Uterus (tissue), 4 donors: Measurements from ENCODE around the gene STAP2. TPM values are rescaled to one million over a fixed set of nuclear protein-coding genes. Genes with fewer than 3 reads are reported as not detected.

Experiments
- DNase-seq, 2 donors: peaks; one replicate each; pipeline ENCODE4 v3.0.0-alpha.2; 2019 to 2020
- H3K27ac ChIP-seq, 2 donors: fragments of 200-600 bp; sonication (generic); 1 replicate in 1 of 2; 2 replicates in 1 of 2; pipeline ENCODE4 v1.5.1; 2016 to 2018
- H3K27me3 ChIP-seq, 2 donors: fragments of 200-600 bp; sonication (generic); one replicate each; pipeline ENCODE4 v1.5.1; 2018 to 2019; ENCODE audit warnings: control low read depth in 1 of 2
- H3K36me3 ChIP-seq, 2 donors: fragments of 200-600 bp; sonication (generic); one replicate each; pipeline ENCODE4 v1.5.1; 2019; ENCODE audit warnings: control low read depth in 1 of 2
- H3K4me1 ChIP-seq, 2 donors: fragments of 200-600 bp; sonication (generic); one replicate each; pipeline ENCODE4 v1.5.1; 2018 to 2019; ENCODE audit warnings: control low read depth in 1 of 2
- H3K4me3 ChIP-seq, 2 donors: fragments of 200-600 bp; sonication (generic); 1 replicate in 1 of 2; 2 replicates in 1 of 2; pipeline ENCODE4 v1.5.1; 2018 to 2019; ENCODE audit warnings: mild to moderate bottlenecking in 1 of 2
- H3K9me3 ChIP-seq, 2 donors: fragments of 200-600 bp; sonication (generic); one replicate each; pipeline ENCODE4 v1.5.1; 2019; ENCODE audit warnings: control low read depth in 1 of 2
- POLR2A ChIP-seq, 2 donors: fragments of 450-650 bp; IDR thresholded peaks; one replicate each; pipeline ENCODE4 v1.6.1; 2016; ENCODE audit warnings: antibody characterized with exemption in 2 of 2, mild to moderate bottlenecking in 1 of 2, moderate library complexity in 1 of 2
- intact Hi-C: fragments of 100-400 bp; cut with DNase I; formaldehyde crosslinking; loops from one replicate; pipeline ENCODE4 v1.15.1; 2023; ENCODE audit warnings: low total_unique reads
- total RNA-seq, 4 donors: library from RNA; depleted of rRNA in 3 of 4; stranded (reverse); fragments of >200 nt in 3 of 4; gene quantifications; one replicate each; pipeline versions ENCODE4 v1.1.0 to v1.2.4, GENCODE V29; 2014 to 2023
- TF ChIP-seq, protein P1 (sequence below), 4 experiments: fragments of 200-600 bp in 2 of 4; fragments of 450-650 bp in 2 of 4; sonication (generic) in 2 of 4; IDR thresholded peaks; one replicate each; pipeline ENCODE4 v1.5.1; 2016 to 2019; ENCODE audit warnings: antibody characterized with exemption in 4 of 4, mild to moderate bottlenecking in 2 of 4, moderate library complexity in 1 of 4
- donor health status: DM: yes; HTN: yes; CAD: no.

The STAP2 gene
- total RNA-seq, 4 donors from 2014 or later, result 0.29 to 9.4 (median 6.2) TPM

DNA sequence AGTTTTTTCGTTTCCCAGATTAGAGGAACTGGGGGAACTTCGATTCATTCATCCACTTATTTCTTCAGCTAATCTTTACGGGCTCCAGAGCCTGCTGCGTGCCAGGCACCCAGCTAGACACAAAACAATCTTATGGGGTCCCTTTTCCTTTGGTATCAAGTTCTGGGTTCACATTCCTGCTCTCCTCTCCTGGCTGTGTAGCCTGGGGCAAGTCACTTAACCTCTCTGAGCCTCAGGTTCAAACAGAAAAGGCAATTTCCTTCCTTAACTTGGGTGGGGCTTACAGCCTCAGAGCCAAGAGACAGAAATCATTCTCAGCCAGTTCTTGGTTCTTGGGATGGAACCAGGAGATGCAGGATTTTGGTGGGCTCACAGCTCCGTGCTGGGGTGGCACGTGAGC lies 53.7 kb downstream of the STAP2 start:
- H3K36me3 ChIP-seq, result no peaks in the 10 kb centered on the region
- intact Hi-C loops, result no loop called here
- H3K27ac ChIP-seq, result no peak overlapping the region
- no peaks in the 10 kb centered on the region for H3K4me1 ChIP-seq
- H3K4me3 ChIP-seq, result no peak overlapping the region
- H3K27me3 ChIP-seq, result peaks cover 3 to 27% of the 10 kb centered on the region in 2 donors
- no peak for DNase-seq
- H3K9me3 ChIP-seq, result no peaks in the 10 kb centered on the region
- no peak for TF ChIP-seq POLR2A (IDR thresholded peaks at IDR 0.05)
- TF ChIP-seq, protein P1, sequence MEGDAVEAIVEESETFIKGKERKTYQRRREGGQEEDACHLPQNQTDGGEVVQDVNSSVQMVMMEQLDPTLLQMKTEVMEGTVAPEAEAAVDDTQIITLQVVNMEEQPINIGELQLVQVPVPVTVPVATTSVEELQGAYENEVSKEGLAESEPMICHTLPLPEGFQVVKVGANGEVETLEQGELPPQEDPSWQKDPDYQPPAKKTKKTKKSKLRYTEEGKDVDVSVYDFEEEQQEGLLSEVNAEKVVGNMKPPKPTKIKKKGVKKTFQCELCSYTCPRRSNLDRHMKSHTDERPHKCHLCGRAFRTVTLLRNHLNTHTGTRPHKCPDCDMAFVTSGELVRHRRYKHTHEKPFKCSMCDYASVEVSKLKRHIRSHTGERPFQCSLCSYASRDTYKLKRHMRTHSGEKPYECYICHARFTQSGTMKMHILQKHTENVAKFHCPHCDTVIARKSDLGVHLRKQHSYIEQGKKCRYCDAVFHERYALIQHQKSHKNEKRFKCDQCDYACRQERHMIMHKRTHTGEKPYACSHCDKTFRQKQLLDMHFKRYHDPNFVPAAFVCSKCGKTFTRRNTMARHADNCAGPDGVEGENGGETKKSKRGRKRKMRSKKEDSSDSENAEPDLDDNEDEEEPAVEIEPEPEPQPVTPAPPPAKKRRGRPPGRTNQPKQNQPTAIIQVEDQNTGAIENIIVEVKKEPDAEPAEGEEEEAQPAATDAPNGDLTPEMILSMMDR (IDR thresholded peaks at IDR 0.05), result no peak

DNA sequence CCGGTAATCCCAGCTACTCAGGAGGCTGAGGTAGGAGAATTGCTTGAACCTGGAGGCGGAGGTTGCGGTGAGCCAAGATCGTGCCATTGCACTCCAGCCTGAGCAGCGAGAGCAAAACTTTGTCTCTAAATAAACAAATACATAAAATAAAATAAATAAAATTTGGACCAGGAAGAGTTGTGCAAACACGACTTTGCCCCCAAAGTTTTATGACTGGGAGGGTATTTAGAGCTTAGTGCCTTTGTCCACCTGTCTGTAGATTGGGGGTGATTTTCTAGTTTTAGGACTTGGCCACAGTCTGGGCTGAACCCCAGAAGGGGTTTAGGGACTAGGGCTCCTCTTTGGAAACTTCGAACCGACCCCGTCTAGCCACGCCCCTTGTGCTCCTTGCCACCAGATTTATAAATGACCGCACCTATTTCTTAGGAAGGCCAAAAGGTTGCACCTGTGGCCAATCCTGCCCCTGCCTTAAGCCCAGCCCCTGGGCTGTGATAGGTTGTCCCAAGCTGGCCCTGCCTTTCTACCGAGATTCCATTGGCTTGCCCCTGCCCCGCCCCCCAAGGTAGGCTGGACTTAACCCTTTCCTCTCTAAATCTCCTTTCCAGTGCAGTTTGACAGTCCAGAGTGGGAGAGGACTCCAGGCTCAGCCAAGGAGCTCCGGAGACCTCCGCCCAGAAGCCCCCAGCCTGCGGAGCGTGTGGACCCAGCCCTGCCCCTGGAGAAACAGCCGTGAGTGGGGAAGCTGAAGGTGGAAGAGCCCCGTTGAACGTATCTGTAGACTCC lies 54.3 kb downstream of the STAP2 start:
- Histone ChIP-seq H3K27me3 (peaks cover 9 to 30% of the 10 kb centered on the region in 2 donors), H3K9me3 (no peaks in the 10 kb centered on the region), H3K27ac (no peak overlapping the region), H3K4me3 (no peak overlapping the region), H3K4me1 (peaks cover 0 to 5% of the 10 kb centered on the region in 2 donors), H3K36me3 (no peaks in the 10 kb centered on the region)
- intact Hi-C loops, result no loop called here
- no peak for DNase-seq
- TF ChIP-seq, protein P1 (IDR thresholded peaks at IDR 0.05), result no peak
- no peak for TF ChIP-seq POLR2A (IDR thresholded peaks at IDR 0.05)

DNA sequence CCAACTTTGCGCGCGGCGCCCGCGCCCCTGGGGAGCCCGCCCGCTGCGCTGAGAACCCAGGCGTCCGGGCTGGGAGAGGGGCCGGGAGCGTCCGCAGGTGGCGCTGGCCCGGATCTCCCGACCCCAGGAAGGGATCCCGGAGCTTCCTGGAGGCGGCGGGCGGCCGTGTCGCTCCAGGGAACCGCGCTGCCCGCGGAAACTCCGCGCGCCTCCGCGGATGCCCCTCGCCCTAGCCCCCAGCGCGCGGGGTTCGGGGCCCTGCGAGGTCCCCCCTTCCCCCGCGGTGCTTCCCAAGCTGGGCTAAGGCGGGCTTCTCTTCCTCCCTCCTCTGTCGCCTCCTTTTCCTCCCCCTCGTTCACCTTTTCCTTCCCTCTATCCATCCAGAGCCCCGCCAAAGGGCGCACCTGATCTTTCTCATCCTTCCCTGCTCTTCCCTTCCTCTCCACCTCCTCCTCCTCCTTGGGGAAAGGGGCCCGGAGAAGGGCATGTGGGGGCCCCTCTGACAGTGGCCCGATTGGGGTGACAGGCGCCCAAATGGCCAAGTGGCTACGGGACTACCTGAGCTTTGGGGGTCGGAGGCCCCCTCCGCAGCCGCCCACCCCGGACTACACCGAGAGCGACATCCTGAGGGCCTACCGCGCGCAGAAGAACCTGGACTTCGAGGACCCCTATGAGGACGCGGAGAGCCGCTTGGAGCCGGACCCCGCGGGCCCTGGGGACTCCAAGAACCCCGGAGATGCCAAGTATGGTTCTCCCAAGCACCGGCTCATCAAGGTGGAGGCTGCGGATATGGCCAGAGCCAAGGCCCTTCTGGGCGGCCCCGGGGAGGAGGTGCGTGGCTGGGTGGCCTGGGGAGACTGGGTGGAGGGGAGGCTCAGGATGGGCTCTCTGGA lies 58.9 kb downstream of the STAP2 start:
- TF ChIP-seq, protein P1 (IDR thresholded peaks at IDR 0.05), result no peak
- TF ChIP-seq POLR2A (IDR thresholded peaks at IDR 0.05), result no peak
- peaks cover 0 to 12% of the 10 kb centered on the region in 2 donors for H3K4me1 ChIP-seq
- no peak for DNase-seq
- H3K27me3 ChIP-seq, result peaks cover 14 to 33% of the 10 kb centered on the region in 2 donors
- no peaks in the 10 kb centered on the region for H3K9me3 ChIP-seq
- no peak overlapping the region for H3K27ac ChIP-seq
- no peaks in the 10 kb centered on the region for H3K36me3 ChIP-seq
- intact Hi-C loops, result no loop called here
- peak overlapping the region in 1 of 2 donors; percentile 16 for H3K4me3 ChIP-seq

DNA sequence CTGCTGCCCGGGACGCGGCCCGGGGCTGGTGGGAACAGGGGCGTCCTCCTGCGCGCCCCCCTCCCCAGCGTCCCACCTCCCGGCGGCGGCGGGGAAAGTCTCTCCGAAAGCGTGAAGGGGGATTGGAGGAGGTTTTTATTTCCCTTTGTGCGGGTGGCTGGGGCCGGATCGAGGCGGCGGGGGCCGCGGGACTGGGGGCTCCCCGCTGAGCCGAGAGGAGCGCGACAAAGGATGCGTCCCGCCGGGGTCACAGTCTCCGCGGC lies 59.4 kb downstream of the STAP2 start:
- Histone ChIP-seq H3K9me3 (no peaks in the 10 kb centered on the region), H3K4me1 (peaks cover 0 to 12% of the 10 kb centered on the region in 2 donors), H3K27me3 (peaks cover 14 to 32% of the 10 kb centered on the region in 2 donors), H3K36me3 (no peaks in the 10 kb centered on the region), H3K4me3 (peak overlapping the region in 1 of 2 donors; percentile 16), H3K27ac (no peak overlapping the region)
- no peak for TF ChIP-seq POLR2A (IDR thresholded peaks at IDR 0.05)
- TF ChIP-seq, protein P1 (IDR thresholded peaks at IDR 0.05), result no peak
- DNase-seq, result no peak
- intact Hi-C loops, result no loop called here
